Astrocyte (in vitro differentiated cells and primary cell): ENCODE results near the gene PDLIM3. TPM values are rescaled to one million over a fixed set of nuclear protein-coding genes. Genes with fewer than 3 reads are reported as not detected.
A peak's percentile ranks its signal among the peaks of the same experiment; 100 is the strongest.

ENCODE experiments used
- DNase-seq: peaks from one replicate; pipeline ENCODE4 v3.0.0-alpha.2; 2010; ENCODE audit warnings: low read depth
- FAIRE-seq: peaks from 2 replicates; lab custom pipeline; 2011; peaks lifted over from hg19 to GRCh38; lab: Jason Lieb, UNC
- H2AFZ ChIP-seq: 2 replicates; pipeline ENCODE4 v1.6.0; 2012; ENCODE audit warnings: low read depth, low read length, inconsistent platforms
- H3K27ac ChIP-seq: 2 replicates; pipeline ENCODE4 v1.5.1; 2011; ENCODE audit warnings: low read depth, low read length, inconsistent platforms
- H3K27me3 ChIP-seq: 2 replicates; pipeline ENCODE4 v1.6.0; 2011; ENCODE audit warnings: low read length, inconsistent platforms; ENCODE audit not compliant: insufficient read depth
- H3K36me3 ChIP-seq: 2 replicates; pipeline ENCODE4 v1.5.1; 2011; ENCODE audit warnings: low read length, inconsistent platforms; ENCODE audit not compliant: insufficient read depth
- H3K4me1 ChIP-seq: 2 replicates; pipeline ENCODE4 v1.5.1; 2011; ENCODE audit warnings: low read length, inconsistent platforms; ENCODE audit not compliant: insufficient read depth
- H3K4me2 ChIP-seq: 2 replicates; pipeline ENCODE4 v1.6.0; 2012; ENCODE audit warnings: low read length, inconsistent platforms
- H3K4me3 ChIP-seq: 2 replicates; pipeline ENCODE4 v1.5.1; 2011; ENCODE audit warnings: low read depth, mild to moderate bottlenecking, low read length, inconsistent platforms; ENCODE audit not compliant: insufficient read depth
- H3K79me2 ChIP-seq: 2 replicates; pipeline ENCODE4 v1.6.0; 2012; ENCODE audit warnings: mild to moderate bottlenecking, low read length, inconsistent platforms; ENCODE audit not compliant: insufficient read depth
- H3K9ac ChIP-seq: 2 replicates; pipeline ENCODE4 v1.6.0; 2012; ENCODE audit warnings: mild to moderate bottlenecking, low read length, inconsistent platforms
- H3K9me3 ChIP-seq: 2 replicates; pipeline ENCODE4 v1.5.1; 2012; ENCODE audit warnings: low read depth, mild to moderate bottlenecking, low read length, inconsistent platforms; ENCODE audit not compliant: insufficient read depth
- H4K20me1 ChIP-seq: 2 replicates; pipeline ENCODE4 v1.6.0; 2012; ENCODE audit warnings: low read length, inconsistent platforms; ENCODE audit not compliant: insufficient read depth
- H3K27ac Mint-ChIP-seq: one replicate; pipeline ENCODE4 v1.8.0; 2021; ENCODE audit warnings: mild to moderate bottlenecking, mixed read lengths; ENCODE audit not compliant: unreplicated experiment
- H3K27me3 Mint-ChIP-seq: one replicate; pipeline ENCODE4 v1.8.0; 2021; ENCODE audit warnings: low read depth, mixed read lengths; ENCODE audit not compliant: unreplicated experiment
- H3K36me3 Mint-ChIP-seq: one replicate; pipeline ENCODE4 v1.8.0; 2021; ENCODE audit warnings: low read depth, mixed read lengths; ENCODE audit not compliant: unreplicated experiment
- H3K4me1 Mint-ChIP-seq: one replicate; pipeline ENCODE4 v1.8.0; 2021; ENCODE audit warnings: low read depth, mixed read lengths; ENCODE audit not compliant: unreplicated experiment
- H3K4me3 Mint-ChIP-seq: one replicate; pipeline ENCODE4 v1.8.0; 2021; ENCODE audit warnings: mild to moderate bottlenecking, moderate library complexity, mixed read lengths; ENCODE audit not compliant: unreplicated experiment
- H3K9me3 Mint-ChIP-seq: one replicate; pipeline ENCODE4 v1.8.0; 2021; ENCODE audit warnings: mild to moderate bottlenecking, mixed read lengths; ENCODE audit not compliant: unreplicated experiment
- EZH2 ChIP-seq: IDR thresholded peaks from 2 replicates; pipeline ENCODE4 v1.6.1; 2012; ENCODE audit warnings: mild to moderate bottlenecking, low read length, inconsistent platforms; ENCODE audit not compliant: insufficient read depth
- total RNA-seq: library from RNA; stranded (reverse); gene quantifications from 2 replicates; pipeline ENCODE4 v1.2.1, GENCODE V29; 2021
- TF ChIP-seq, protein P1 (sequence below): IDR thresholded peaks from 2 replicates; pipeline ENCODE4 v1.5.1; 2011; ENCODE audit warnings: low read depth, mild to moderate bottlenecking, inconsistent platforms, low read length, moderate library complexity; ENCODE audit not compliant: insufficient read depth

The PDLIM3 gene
- total RNA-seq, 1 donor from 2014 or later = 28.5 TPM

DNA sequence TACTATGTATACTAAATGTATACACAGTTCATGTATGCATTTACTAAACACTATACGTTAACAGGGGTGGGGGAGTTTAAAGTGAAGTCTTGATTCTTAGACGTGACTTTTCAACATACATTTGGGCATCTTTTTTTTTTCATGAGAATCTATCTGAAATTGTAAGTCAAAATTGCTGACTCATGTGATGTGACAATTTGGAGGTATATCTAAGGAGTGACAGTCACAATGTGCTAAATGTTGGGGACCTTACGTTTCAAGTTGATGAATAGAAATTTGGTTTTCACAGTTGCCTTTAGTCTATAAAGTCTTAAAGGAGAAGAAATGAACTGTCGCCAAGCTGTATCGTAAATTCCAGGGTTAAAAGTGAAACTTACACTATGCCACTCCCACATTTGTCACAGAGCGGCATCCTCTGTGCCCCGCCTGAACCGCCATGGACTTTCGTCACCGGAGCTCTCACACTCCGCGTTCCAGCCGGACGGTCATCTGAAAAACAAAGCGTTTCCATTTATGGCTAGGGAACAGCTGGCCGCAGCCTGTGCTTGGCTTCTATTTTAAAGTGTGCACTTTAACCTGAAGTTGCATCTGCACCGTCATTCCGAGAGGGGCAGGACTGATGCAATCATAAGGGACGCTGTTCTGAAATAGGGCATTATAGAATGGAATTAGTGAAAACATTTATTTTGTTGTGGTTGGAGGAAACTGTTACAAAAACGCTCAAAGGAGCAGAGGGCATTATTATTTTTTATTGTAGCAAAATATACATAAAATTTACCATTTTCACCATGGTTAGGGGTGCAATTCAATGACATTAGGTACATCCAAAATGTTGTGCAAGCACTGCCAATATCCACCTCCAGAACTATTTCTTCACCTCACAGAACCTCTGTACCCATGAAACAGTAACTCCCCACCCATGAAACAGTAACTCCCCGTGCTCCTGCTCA is 30.9 kb downstream of the PDLIM3 start:
- H3K4me3 ChIP-seq = peak overlapping the region; percentile 16
- H3K9me3 ChIP-seq = peaks cover 3% of the 10 kb centered on the region
- Mint-ChIP-seq H3K27ac (no peak overlapping the region), H3K27me3 (no peaks in the 10 kb centered on the region), H3K4me1 (no peaks in the 10 kb centered on the region), H3K9me3 (peaks cover 5% of the 10 kb centered on the region), H3K36me3 (peaks cover 30% of the 10 kb centered on the region), H3K4me3 (no peak overlapping the region)
- H3K27ac ChIP-seq = no peak overlapping the region
- H3K9ac ChIP-seq = peak overlapping the region; percentile 1
- peak overlapping the region; percentile 56 for H3K4me2 ChIP-seq
- H4K20me1 ChIP-seq = no peaks in the 10 kb centered on the region
- FAIRE-seq = no peak
- no peaks in the 10 kb centered on the region for H3K4me1 ChIP-seq
- no peak for DNase-seq
- H3K36me3 ChIP-seq = no peaks in the 10 kb centered on the region
- H3K79me2 ChIP-seq = no peaks in the 10 kb centered on the region
- peak overlapping the region; percentile 5 for H2AFZ ChIP-seq
- TF ChIP-seq, protein P1, sequence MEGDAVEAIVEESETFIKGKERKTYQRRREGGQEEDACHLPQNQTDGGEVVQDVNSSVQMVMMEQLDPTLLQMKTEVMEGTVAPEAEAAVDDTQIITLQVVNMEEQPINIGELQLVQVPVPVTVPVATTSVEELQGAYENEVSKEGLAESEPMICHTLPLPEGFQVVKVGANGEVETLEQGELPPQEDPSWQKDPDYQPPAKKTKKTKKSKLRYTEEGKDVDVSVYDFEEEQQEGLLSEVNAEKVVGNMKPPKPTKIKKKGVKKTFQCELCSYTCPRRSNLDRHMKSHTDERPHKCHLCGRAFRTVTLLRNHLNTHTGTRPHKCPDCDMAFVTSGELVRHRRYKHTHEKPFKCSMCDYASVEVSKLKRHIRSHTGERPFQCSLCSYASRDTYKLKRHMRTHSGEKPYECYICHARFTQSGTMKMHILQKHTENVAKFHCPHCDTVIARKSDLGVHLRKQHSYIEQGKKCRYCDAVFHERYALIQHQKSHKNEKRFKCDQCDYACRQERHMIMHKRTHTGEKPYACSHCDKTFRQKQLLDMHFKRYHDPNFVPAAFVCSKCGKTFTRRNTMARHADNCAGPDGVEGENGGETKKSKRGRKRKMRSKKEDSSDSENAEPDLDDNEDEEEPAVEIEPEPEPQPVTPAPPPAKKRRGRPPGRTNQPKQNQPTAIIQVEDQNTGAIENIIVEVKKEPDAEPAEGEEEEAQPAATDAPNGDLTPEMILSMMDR = no peak
- TF ChIP-seq EZH2 = no peak
- H3K27me3 ChIP-seq = no peaks in the 10 kb centered on the region

DNA sequence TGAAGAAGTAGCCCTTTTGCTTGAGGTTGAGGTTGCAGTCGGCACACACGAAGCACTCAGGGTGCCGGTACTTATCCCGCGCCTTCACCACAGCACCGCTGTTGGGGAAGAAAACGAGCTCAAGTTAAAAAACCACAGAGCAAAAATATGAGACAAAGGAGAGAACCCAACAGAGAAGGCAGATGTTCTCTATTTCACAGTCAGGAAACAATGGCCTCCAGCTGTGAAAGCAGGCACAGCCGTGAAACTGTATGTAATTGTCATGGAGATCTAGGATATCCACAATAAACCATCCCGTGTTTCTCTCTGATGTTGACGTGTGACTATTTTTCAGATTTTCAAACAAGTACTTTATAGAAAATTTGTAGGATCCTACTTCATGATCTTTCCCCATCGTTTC is 32.9 kb downstream of the PDLIM3 start:
- H2AFZ ChIP-seq = no peak overlapping the region

More for the DNA sequence above, 32.9 kb downstream of the PDLIM3 start:
- H4K20me1 ChIP-seq = no peaks in the 10 kb centered on the region
- H3K36me3 ChIP-seq = no peaks in the 10 kb centered on the region
- H3K9ac ChIP-seq = no peak overlapping the region
- H3K4me2 ChIP-seq = no peak overlapping the region
- no peak overlapping the region for H3K27ac ChIP-seq
- Mint-ChIP-seq H3K27ac (no peak overlapping the region), H3K9me3 (peaks cover 5% of the 10 kb centered on the region), H3K36me3 (peaks cover 30% of the 10 kb centered on the region), H3K4me3 (no peak overlapping the region), H3K4me1 (no peaks in the 10 kb centered on the region), H3K27me3 (no peaks in the 10 kb centered on the region)
- H3K4me3 ChIP-seq = no peak overlapping the region
- no peak for FAIRE-seq
- no peaks in the 10 kb centered on the region for H3K4me1 ChIP-seq
- H3K27me3 ChIP-seq = no peaks in the 10 kb centered on the region
- no peaks in the 10 kb centered on the region for H3K79me2 ChIP-seq
- H3K9me3 ChIP-seq = peaks cover 3% of the 10 kb centered on the region
- TF ChIP-seq EZH2 = no peak
- TF ChIP-seq, protein P1 = no peak
- DNase-seq = no peak
